SH-SY5Y (cell line): ENCODE data around the gene DNAL4.

Experiments used
- GATA2 ChIP-seq: IDR thresholded peaks from 2 replicates; pipeline ENCODE4 v1.6.1; 2011; ENCODE audit warnings: mild to moderate bottlenecking, low read depth, low read length
- GATA3 ChIP-seq: IDR thresholded peaks from 2 replicates; pipeline ENCODE4 v1.6.1; 2011; ENCODE audit warnings: low read depth, mild to moderate bottlenecking, low read length, moderate library complexity

The DNAL4 gene

GRCh38 chr22:38784035-38784434, 9.9 kb downstream of the DNAL4 start:
- no peak for TF ChIP-seq GATA2
- no peak for TF ChIP-seq GATA3

DNA sequence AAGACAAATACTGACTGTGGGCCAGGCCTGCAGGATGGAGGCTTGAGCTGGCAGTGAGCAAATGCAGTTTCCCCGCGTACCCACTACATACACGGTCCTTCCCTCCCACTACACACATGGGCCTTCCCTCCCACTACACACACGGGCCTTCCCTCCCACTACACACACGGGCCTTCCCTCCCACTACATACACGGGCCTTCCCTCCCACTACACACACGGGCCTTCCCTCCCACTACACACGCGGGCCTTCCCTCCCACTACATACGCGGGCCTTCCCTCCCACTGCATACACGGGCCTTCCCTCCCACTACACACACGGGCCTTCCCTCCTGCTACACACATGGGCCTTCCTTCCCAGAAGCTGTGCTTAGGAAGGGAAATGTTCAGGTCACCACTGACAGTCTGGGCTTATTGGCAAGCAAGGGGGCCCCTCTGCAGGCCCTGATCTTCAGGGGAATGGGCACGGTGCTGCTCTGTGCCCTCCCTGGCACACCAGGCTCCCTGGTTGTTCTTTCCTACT, 10.8 kb downstream of the DNAL4 start:
- TF ChIP-seq GATA2 (no peak), GATA3 (no peak)

DNA sequence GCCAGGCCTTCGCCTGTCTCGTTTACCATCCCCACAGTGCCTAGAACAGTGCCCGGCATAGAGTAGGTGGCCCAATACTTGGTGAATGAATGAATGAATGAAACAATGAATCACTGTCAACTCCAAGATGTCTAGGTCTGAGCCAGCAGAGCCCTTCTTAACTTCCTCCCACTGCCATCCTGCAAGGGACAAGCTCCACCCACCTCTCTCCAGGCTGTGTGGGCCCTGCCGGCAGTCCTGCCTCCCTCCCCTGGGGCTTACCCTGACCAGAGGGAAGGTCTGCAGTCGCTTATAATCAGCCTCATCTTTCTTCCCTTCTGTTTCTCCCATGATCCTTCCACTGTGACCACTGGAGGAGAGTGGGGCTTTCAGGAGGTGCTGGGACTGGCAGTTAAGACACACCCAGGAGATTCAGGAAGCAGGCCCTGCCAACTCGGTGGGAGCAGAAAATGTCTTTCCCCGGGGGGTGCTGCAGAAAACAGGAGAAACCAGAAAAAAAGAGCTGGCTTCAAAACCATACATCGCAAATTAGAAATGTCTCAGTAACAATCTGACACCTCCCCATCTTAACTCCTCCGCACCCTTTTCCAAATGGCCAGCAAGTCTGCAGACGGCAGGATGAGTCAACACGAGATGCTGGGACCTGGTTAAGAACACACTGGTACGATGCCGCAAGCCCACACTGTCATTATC, 11.4 kb downstream of the DNAL4 start:
- TF ChIP-seq GATA3 (no peak), GATA2 (no peak)

GRCh38 chr22:38781033-38781432, 12.9 kb downstream of the DNAL4 start:
- TF ChIP-seq GATA3 (no peak), GATA2 (no peak)

DNA sequence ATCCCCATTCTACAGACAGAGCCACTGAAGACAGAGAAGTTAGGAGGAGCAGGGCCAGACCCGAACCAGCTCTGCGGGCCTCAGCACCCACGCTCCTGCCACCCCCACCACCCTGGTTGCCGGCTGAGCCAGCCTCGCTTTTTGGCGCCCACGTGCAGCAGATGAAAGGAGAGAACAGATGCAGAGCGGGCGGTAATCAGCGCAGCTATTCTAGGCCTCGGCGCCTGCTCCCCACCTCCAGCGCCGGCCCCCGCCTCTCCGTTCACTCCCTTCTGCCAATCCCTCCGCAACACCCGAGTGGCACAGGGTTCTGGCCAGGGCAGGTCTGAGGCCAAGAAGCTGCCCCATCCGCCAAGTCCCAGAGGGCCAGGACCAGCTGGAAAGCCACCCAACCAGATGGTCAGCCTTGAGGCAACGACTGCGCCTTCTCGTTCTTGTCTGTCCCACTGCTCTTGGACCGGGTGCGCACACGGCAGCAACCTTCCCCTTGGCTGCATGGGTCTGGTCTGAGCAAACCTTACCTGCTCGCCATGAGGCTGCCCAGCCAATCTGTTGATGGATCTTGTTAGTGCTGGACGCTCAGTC, 16.8 kb downstream of the DNAL4 start:
- TF ChIP-seq GATA3 (no peak), GATA2 (no peak)

DNA sequence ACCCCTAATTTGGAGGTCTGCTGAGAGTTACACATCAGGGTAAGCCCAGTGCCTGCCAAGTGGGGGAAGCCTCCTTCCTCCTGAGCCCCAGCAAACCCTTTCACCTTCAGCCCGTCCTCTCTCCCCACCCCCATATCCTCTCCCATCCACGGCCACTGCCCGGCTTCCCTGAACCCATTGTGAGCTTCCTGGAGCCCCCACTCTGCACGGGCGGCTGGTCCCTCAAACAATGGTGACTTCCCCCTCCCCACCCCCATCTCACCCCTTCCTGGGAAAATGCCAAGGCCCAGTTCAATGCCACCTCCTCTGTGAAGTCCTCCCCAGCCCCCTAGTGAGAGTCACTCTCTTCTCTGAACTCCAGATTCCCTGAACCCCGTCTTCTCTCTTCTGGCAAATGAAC, 17.9 kb downstream of the DNAL4 start:
- TF ChIP-seq GATA2 (no peak), GATA3 (no peak)

- TF ChIP-seq GATA3 (no peak), GATA2 (no peak)
Observed at GRCh38 chr22:38775656-38776055, 18.3 kb downstream of the DNAL4 start.

DNA sequence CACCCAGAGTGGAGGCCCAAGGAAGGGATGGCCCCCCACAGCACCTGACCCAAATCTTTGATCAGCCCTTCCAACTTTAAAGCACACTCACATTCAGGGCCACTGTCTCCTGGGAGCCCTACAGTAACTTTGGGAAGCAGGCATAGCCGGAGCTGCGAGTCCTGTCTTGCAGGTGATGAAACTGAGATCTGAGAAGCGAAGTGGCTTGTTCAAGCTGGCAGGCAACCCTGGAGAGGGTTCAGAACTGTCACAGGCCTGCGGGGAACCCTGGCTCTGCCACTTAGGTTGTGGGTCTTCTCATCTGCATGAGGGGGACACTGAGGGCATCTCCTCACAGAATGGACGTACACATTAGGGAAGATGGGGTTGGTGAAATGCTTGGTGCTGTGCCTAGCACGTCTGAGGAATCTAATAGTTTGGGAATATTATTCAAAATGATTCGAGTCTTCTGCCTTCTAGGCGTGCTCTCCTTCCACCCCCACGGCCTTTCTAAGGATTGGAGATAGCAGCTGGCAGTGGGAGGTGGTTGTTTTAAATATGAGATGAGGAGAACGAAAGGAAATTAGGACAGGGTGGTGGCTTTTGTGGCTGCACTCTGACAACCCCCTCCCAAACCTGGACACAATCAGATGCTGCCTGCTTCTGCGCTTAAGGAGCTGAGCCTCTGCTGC, 19.3 kb downstream of the DNAL4 start:
- TF ChIP-seq GATA3, result no peak
- no peak for TF ChIP-seq GATA2

DNA sequence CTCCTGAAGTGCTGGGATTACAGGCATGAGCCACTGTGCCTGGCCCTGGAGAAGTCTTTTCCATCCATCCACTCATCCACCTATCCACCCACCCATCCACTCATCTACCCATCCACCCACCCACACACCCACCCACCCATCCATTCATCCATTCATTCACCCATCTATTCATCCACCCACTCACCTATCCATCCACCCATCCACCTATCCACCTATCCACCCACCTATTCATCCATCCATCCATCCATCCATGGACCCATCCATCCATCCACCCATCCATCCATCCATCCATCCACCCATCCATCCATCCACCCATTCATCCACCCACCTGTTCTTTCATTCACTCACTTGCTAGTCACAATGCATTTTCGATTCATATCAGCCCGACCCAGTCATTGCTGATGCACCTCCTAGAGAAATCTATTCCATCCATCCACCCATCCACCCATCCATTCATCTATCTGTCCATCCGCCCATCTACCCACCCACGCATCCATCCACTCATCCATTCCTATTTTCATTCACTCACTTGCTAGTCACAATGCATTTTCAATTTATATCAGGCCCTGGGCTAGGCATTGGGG, 20.5 kb downstream of the DNAL4 start:
- TF ChIP-seq GATA2 (no peak), GATA3 (no peak)

- no peak for TF ChIP-seq GATA2
- no peak for TF ChIP-seq GATA3
Observed at GRCh38 chr22:38772623-38772873, 21.4 kb downstream of the DNAL4 start.

DNA sequence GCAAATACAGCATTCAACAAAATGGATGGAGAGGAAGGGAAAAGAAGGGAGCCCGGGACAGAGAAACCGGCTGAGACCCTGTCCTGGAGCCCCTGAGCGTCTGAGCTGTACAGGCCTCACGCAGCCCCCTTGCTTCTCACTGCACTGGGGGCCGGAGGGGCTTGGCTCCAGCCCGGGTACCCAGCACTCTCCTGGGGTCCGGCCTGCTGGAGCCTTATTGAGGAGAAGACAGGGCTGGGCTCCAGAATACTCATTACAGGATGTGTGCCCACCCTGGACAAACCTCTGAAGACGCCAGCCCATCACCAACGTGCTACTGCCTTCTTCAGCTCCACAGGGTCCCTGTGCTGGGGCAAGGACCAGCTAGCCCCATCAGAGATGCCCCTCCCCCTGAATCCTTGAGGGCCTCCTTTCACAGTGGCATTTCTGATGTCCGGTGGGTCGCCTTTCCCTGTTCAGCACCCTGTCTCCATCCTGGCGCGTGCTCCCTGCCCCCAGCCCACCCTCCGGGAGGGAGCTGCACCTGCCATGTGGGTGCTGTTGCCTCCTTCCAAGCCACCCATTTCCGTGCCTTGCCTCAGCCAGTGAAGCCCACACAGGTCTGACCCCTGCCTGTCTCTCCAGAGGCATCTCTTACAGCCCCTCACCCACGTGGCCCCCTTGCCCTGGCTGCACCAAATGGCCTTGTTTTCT, 23.5 kb downstream of the DNAL4 start:
- no peak for TF ChIP-seq GATA3
- TF ChIP-seq GATA2, result no peak

DNA sequence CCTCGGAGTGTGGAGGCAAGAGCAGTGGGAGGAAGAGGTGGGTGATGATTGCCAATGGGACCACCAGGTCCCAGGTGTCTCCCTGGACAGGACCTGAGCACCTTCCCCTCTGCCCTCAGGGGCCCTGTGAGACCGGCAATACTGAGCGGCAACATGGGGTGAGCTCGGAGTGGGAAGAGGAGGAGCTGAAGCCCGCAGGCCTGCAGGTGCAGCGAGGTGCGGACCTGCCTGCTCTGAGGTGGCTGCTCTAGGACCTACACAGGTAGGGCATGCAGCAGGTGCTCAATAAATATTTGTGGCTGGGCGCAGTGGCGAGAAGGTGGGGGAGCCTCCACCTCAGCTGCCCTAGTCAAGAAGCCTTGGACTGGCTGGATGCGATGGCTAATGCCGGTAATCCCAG, 25.9 kb downstream of the DNAL4 start:
- TF ChIP-seq GATA2 (no peak), GATA3 (no peak)

DNA sequence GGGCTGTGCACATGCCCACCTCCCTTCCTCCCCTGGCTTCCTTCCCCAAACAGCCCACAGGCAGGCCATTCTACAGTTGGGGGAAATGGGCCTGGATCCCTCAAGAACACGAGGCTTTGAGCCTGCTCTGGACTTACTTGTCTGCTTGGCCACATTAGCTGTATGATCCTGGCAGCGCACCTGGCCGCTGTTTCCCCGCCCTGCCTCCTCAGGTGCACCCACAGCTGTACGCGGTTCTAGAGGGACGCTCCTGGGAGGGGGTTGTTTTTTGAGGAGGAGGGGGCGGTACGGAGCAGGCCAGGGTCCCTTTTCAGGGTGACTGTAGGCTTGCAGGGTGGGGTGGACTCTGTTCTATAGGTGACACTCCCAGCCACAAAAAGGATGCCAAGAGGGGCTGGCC, 26.6 kb downstream of the DNAL4 start:
- TF ChIP-seq GATA2 (no peak), GATA3 (no peak)

DNA sequence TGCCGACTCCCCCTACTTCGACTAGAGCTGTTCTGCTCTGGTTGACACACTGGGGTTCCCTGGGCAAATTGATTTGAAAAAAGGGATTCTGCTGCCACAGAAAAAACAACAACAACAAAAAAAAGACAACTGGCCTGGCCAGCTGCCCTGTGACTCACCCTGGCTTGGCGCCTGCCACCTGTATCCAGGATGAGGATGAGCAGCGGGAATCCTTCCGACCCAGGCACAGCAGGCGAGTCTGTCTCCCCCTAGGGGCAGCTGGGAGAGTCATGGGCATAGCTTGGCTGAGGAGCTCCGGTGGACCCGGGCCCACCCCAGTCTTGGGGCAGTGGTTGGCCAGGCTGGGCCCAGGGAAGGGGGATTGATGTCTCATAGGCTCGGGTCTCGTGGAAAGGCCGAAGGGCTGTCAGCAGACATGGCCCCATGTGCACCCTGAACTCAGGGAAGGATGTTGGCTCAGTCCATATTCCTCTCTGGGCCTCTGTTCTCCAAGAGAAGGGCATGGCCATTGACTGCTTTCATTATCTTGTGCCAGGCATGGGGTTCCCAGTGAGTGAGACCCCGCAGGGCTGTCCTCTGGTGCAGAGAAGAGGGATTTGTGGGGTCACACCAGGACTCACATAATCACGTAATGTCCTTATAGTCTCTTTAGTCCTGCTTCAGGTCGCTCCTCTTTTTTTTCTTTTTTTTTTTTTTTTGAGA, 27.7 kb downstream of the DNAL4 start:
- TF ChIP-seq GATA2, result no peak
- no peak for TF ChIP-seq GATA3
